Measurements from ENCODE around the gene LTBR. TPM values are rescaled to one million over a fixed set of nuclear protein-coding genes. Genes with fewer than 3 reads are reported as not detected.

The LTBR gene
- total RNA-seq, 2 donors from 2014 or later, result 8.4 to 9.1 TPM

- H3K36me3 ChIP-seq (ENCODE audit: control insufficient read depth, insufficient read depth, low read length), result no peaks in the 10 kb centered on the region
- Mint-ChIP-seq H3K27me3 (ENCODE audit: insufficient read depth) (no peaks in the 10 kb centered on the region), H3K27ac (no peak overlapping the region), H3K4me1 (peaks cover 35% of the 10 kb centered on the region), H3K4me3 (no peak overlapping the region), H3K9me3 (no peaks in the 10 kb centered on the region), H3K36me3 (ENCODE audit: low read depth) (peaks cover under 1% of the 10 kb centered on the region)
- DNase-seq, result peak; percentile 57
- peak overlapping the region; percentile 97 for H3K4me3 ChIP-seq (ENCODE audit: low read length)
- peak overlapping the region; percentile 72 for H3K9ac ChIP-seq (ENCODE audit: extremely low read depth, low read length, poor library complexity, severe bottlenecking)
- TF ChIP-seq CTCF (conservative IDR thresholded peaks at IDR 0.05), result no peak
- H3K9me3 ChIP-seq (ENCODE audit: control insufficient read depth, low read length), result no peaks in the 10 kb centered on the region
- no peaks in the 10 kb centered on the region for H3K27me3 ChIP-seq (ENCODE audit: control insufficient read depth, insufficient read depth, low read length, poor library complexity, severe bottlenecking)
- WGBS, 2 experiments (ENCODE audit: insufficient coverage in 1 of 2, insufficient read length in 1 of 2), result 17 to 24% methylated on average over 7 to 9 of the region's 9 CpGs
- peaks cover 20% of the 10 kb centered on the region for H3K4me1 ChIP-seq (ENCODE audit: control insufficient read depth, insufficient read depth, low read length)
- H3K27ac ChIP-seq (ENCODE audit: low read depth, low read length), result no peak overlapping the region
Measured at GRCh38 chr12:6340032-6340638, 43.8 kb upstream of the LTBR start.

- Histone ChIP-seq H3K27me3 (ENCODE audit: control insufficient read depth, insufficient read depth, low read length, poor library complexity, severe bottlenecking) (no peaks in the 10 kb centered on the region), H3K9me3 (ENCODE audit: control insufficient read depth, low read length) (no peaks in the 10 kb centered on the region), H3K4me3 (ENCODE audit: low read length) (peak overlapping the region; percentile 97), H3K4me1 (ENCODE audit: control insufficient read depth, insufficient read depth, low read length) (peaks cover 16% of the 10 kb centered on the region), H3K27ac (ENCODE audit: low read depth, low read length) (no peak overlapping the region), H3K9ac (ENCODE audit: extremely low read depth, low read length, poor library complexity, severe bottlenecking) (peak overlapping the region; percentile 72), H3K36me3 (ENCODE audit: control insufficient read depth, insufficient read depth, low read length) (no peaks in the 10 kb centered on the region)
- no peaks in the 10 kb centered on the region for H3K9me3 Mint-ChIP-seq
- peaks cover 35% of the 10 kb centered on the region for H3K4me1 Mint-ChIP-seq
- H3K27ac Mint-ChIP-seq, result no peak overlapping the region
- no peaks in the 10 kb centered on the region for H3K36me3 Mint-ChIP-seq (ENCODE audit: low read depth)
- WGBS, 2 experiments (ENCODE audit: insufficient coverage in 1 of 2, insufficient read length in 1 of 2), result 4 to 8% methylated on average over 10 to 15 of the region's 15 CpGs
- H3K4me3 Mint-ChIP-seq, result no peak overlapping the region
- TF ChIP-seq CTCF (conservative IDR thresholded peaks at IDR 0.05), result no peak
- peak; percentile 68 for DNase-seq
- H3K27me3 Mint-ChIP-seq (ENCODE audit: insufficient read depth), result no peaks in the 10 kb centered on the region
Measured at GRCh38 chr12:6340745-6341416, 43.1 kb upstream of the LTBR start.

- Mint-ChIP-seq H3K4me1 (peaks cover 36% of the 10 kb centered on the region), H3K36me3 (ENCODE audit: low read depth) (no peaks in the 10 kb centered on the region), H3K27me3 (ENCODE audit: insufficient read depth) (no peaks in the 10 kb centered on the region), H3K9me3 (no peaks in the 10 kb centered on the region), H3K27ac (no peak within 1 kb of the TSS), H3K4me3 (no peak within 1 kb of the TSS)
- Histone ChIP-seq H3K9ac (ENCODE audit: extremely low read depth, low read length, poor library complexity, severe bottlenecking) (peak within 1 kb of the TSS; percentile 72), H3K27me3 (ENCODE audit: control insufficient read depth, insufficient read depth, low read length, poor library complexity, severe bottlenecking) (no peaks in the 10 kb centered on the region), H3K36me3 (ENCODE audit: control insufficient read depth, insufficient read depth, low read length) (no peaks in the 10 kb centered on the region), H3K4me1 (ENCODE audit: control insufficient read depth, insufficient read depth, low read length) (peaks cover 14% of the 10 kb centered on the region), H3K27ac (ENCODE audit: low read depth, low read length) (peak within 1 kb of the TSS; percentile 67), H3K9me3 (ENCODE audit: control insufficient read depth, low read length) (no peaks in the 10 kb centered on the region), H3K4me3 (ENCODE audit: low read length) (peak within 1 kb of the TSS; percentile 97)
- peak; percentile 89 for DNase-seq
- 0% methylated on average over 10 to 21 of the region's 21 CpGs for WGBS, 2 experiments (ENCODE audit: insufficient coverage in 1 of 2, insufficient read length in 1 of 2)
- no peak for TF ChIP-seq CTCF (conservative IDR thresholded peaks at IDR 0.05)
Measured at GRCh38 chr12:6341417-6342139, 42.4 kb upstream of the LTBR start, which contains the start of gene TNFRSF1A. TNFRSF1A (minus strand) TSS chr12:6342076; CDS start chr12:6341814, 262 bp downstream.
